GM23338 (cell line): Measurements from ENCODE around the gene KIAA1549. TPM values are rescaled to one million over a fixed set of nuclear protein-coding genes. Genes with fewer than 3 reads are reported as not detected.

Experiments used
- ATAC-seq: fragments of 200-7000 bp; cut with Tn5 transposase; 3 replicates; pipeline ENCODE4 v1.9.1; 2020
- DNase-seq: peaks from one replicate; pipeline ENCODE4 v3.0.0-alpha.2; 2015; ENCODE audit warnings: low spot score
- H2AFZ ChIP-seq: fragments of 200-600 bp; sonication (generic); 2 replicates; pipeline ENCODE4 v1.8.0; 2016; ENCODE audit warnings: antibody characterized with exemption, mild to moderate bottlenecking, moderate library complexity
- H3F3A ChIP-seq: fragments of 200-600 bp; sonication (generic); replicated peaks from 2 replicates; pipeline ENCODE4 v1.8.0; 2017; ENCODE audit warnings: antibody characterized with exemption, mixed run types, low read depth
- H3K27ac ChIP-seq: fragments of 200-600 bp; sonication (generic); 2 replicates; pipeline ENCODE4 v1.6.1; 2016; ENCODE audit warnings: low read depth
- H3K27me3 ChIP-seq: fragments of 200-600 bp; sonication (generic); 2 replicates; pipeline ENCODE4 v1.8.0; 2016; ENCODE audit warnings: mild to moderate bottlenecking, mixed run types, moderate library complexity; ENCODE audit not compliant: insufficient read depth
- H3K36me3 ChIP-seq: fragments of 200-600 bp; sonication (generic); 2 replicates; pipeline ENCODE4 v1.8.0; 2016; ENCODE audit warnings: mild to moderate bottlenecking; ENCODE audit not compliant: insufficient read depth
- H3K4me1 ChIP-seq: fragments of 200-600 bp; sonication (generic); 2 replicates; pipeline ENCODE4 v1.8.0; 2016; ENCODE audit warnings: mild to moderate bottlenecking, moderate library complexity; ENCODE audit not compliant: insufficient read depth
- H3K4me2 ChIP-seq: fragments of 200-600 bp; sonication (generic); 2 replicates; pipeline ENCODE4 v1.7.1; 2017; ENCODE audit warnings: mixed run types
- H3K4me3 ChIP-seq: fragments of 200-600 bp; sonication (generic); 2 replicates; pipeline ENCODE4 v1.6.1; 2016; ENCODE audit warnings: mixed run types
- H3K79me2 ChIP-seq: fragments of 200-600 bp; sonication (generic); replicated peaks from 2 replicates; pipeline ENCODE4 v1.8.0; 2017; ENCODE audit warnings: mild to moderate bottlenecking; ENCODE audit not compliant: insufficient read depth
- H3K9me2 ChIP-seq: fragments of 200-600 bp; sonication (generic); 2 replicates; pipeline ENCODE4 v1.8.0; 2017; ENCODE audit not compliant: insufficient read depth
- H4K20me1 ChIP-seq: fragments of 200-600 bp; sonication (generic); replicated peaks from 2 replicates; pipeline ENCODE4 v1.8.0; 2017; ENCODE audit warnings: mild to moderate bottlenecking; ENCODE audit not compliant: insufficient read depth
- H3K27ac Mint-ChIP-seq: 2 replicates; pipeline ENCODE4 v1.8.0; 2020; ENCODE audit warnings: inconsistent platforms, mild to moderate bottlenecking, moderate library complexity, mixed read lengths
- H3K27me3 Mint-ChIP-seq: 3 replicates; pipeline ENCODE4 v1.8.0; 2022; ENCODE audit warnings: low read depth, mild to moderate bottlenecking, moderate library complexity, mixed read lengths, inconsistent platforms; ENCODE audit not compliant: insufficient read depth, poor library complexity
- H3K36me3 Mint-ChIP-seq: 3 replicates; pipeline ENCODE4 v1.8.0; 2021; ENCODE audit warnings: low read depth, mild to moderate bottlenecking, inconsistent platforms, moderate library complexity, mixed read lengths
- H3K4me1 Mint-ChIP-seq: 3 replicates; pipeline ENCODE4 v1.8.0; 2020; ENCODE audit warnings: mild to moderate bottlenecking, inconsistent platforms, mixed read lengths
- H3K4me3 Mint-ChIP-seq: 3 replicates; pipeline ENCODE4 v1.8.0; 2021; ENCODE audit warnings: moderate library complexity, mild to moderate bottlenecking, inconsistent platforms, mixed read lengths
- H3K9me3 Mint-ChIP-seq: 3 replicates; pipeline ENCODE4 v1.8.0; 2020; ENCODE audit warnings: moderate library complexity, mild to moderate bottlenecking, inconsistent platforms, mixed read lengths
- CREB1 ChIP-seq: fragments of 250-450 bp; sonication (Bioruptor Pico); IDR thresholded peaks from 2 replicates; pipeline ENCODE4 v1.5.0; 2020; ENCODE audit warnings: low read depth, mild to moderate bottlenecking, moderate library complexity
- CTCF ChIP-seq, 2 experiments: fragments of 200-600 bp in 1 of 2; sonication (generic) in 1 of 2; conservative IDR thresholded peaks; 2 replicates each; pipeline versions ENCODE4 v1.5.1 to v1.6.1; 2016 to 2017; ENCODE audit warnings: antibody characterized with exemption in 2 of 2, low read depth in 2 of 2, mild to moderate bottlenecking in 2 of 2, moderate library complexity in 1 of 2
- EZH2 ChIP-seq: fragments of 200-600 bp; sonication (generic); IDR thresholded peaks from one replicate; pipeline ENCODE4 v1.8.0; 2017; ENCODE audit warnings: antibody characterized with exemption, mild to moderate bottlenecking, low read depth; ENCODE audit not compliant: unreplicated experiment
- EZH2phosphoT487 ChIP-seq: fragments of 200-600 bp; sonication (generic); IDR thresholded peaks from one replicate; pipeline ENCODE4 v1.8.1; 2018; ENCODE audit warnings: antibody characterized with exemption; ENCODE audit not compliant: unreplicated experiment
- JUNB ChIP-seq: IDR thresholded peaks from one replicate; pipeline ENCODE4 v1.6.1; 2016; ENCODE audit warnings: antibody characterized with exemption; ENCODE audit not compliant: unreplicated experiment
- NANOG ChIP-seq: IDR thresholded peaks from 2 replicates; pipeline ENCODE4 v1.6.1; 2016; ENCODE audit warnings: antibody characterized with exemption, borderline replicate concordance
- POLR2AphosphoS5 ChIP-seq: IDR thresholded peaks from 2 replicates; pipeline ENCODE4 v1.6.1; 2016; ENCODE audit warnings: antibody characterized with exemption, low read depth
- REST ChIP-seq: IDR thresholded peaks from one replicate; pipeline ENCODE4 v1.6.1; 2018; ENCODE audit warnings: antibody characterized with exemption; ENCODE audit not compliant: unreplicated experiment
- STAT1 ChIP-seq: IDR thresholded peaks from one replicate; pipeline ENCODE4 v1.6.1; 2016; ENCODE audit warnings: antibody characterized with exemption; ENCODE audit not compliant: unreplicated experiment
- ZNF114 ChIP-seq: fragments of 250-450 bp; sonication (Bioruptor Pico); IDR thresholded peaks from 2 replicates; pipeline ENCODE4 v1.5.0; 2020; ENCODE audit warnings: mild to moderate bottlenecking, moderate library complexity
- ZNF331 ChIP-seq: fragments of 250-450 bp; sonication (Bioruptor Pico); IDR thresholded peaks from 2 replicates; pipeline ENCODE4 v1.5.0; 2020; ENCODE audit warnings: low read depth, mild to moderate bottlenecking, moderate library complexity
- polyA plus RNA-seq: library from polyadenylated mRNA; unstranded; fragments of >200 nt; fragmentation: Nextera tagmentation; extraction: Ambion mirVana; gene quantifications from 2 replicates; pipeline ENCODE4 v1.2.1, GENCODE V29; 2016
- total RNA-seq: library from RNA; depleted of rRNA; stranded (reverse); fragments of >200 nt; shearing (Covaris generic); gene quantifications from 2 replicates; pipeline ENCODE4 v1.2.3, GENCODE V29; 2014
- TF ChIP-seq, protein P1 (sequence below): fragments of 250-450 bp; sonication (Bioruptor Pico); IDR thresholded peaks from 2 replicates; pipeline ENCODE4 v1.5.0; 2020; ENCODE audit warnings: mild to moderate bottlenecking, moderate library complexity
- TF ChIP-seq, protein P2 (sequence below): IDR thresholded peaks from 2 replicates; pipeline ENCODE4 v1.6.1; 2016; ENCODE audit warnings: antibody characterized with exemption

KIAA1549 gene
- total and polyA plus RNA-seq, 2 experiments from 2014 or later = 3.6 to 13.5 TPM

DNA sequence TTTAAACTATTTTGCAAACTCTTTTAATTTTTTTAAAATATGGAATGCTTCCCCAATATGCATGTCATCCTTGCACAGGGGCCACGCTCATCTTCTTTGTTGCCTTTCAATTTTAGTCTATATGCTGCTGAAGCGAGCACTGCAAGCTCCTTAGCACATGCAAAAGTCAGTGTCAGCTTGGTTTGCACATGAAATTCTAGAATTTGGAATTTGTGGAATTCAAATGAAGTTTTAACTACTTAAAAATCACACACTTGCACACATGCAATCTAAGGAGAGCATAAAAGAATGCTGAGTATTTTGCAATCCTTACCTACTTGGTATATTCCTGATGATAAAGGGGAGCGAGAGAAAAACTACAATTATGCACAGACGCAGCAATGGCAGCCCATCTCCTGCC lies 104.9 kb downstream of the KIAA1549 start:
- H3K9me2 ChIP-seq = no peaks in the 10 kb centered on the region
- no peaks in the 10 kb centered on the region for H3K9me3 Mint-ChIP-seq

More for the DNA sequence above, 104.9 kb downstream of the KIAA1549 start:
- Histone ChIP-seq H2AFZ (no peak overlapping the region), H3K4me1 (no peaks in the 10 kb centered on the region), H3K27me3 (no peaks in the 10 kb centered on the region), H3K4me3 (no peak overlapping the region), H4K20me1 (no peaks in the 10 kb centered on the region), H3K79me2 (no peaks in the 10 kb centered on the region), H3K4me2 (no peak overlapping the region), H3K36me3 (no peaks in the 10 kb centered on the region), H3K27ac (no peak overlapping the region), H3F3A (no peaks in the 10 kb centered on the region)
- Mint-ChIP-seq H3K27ac (no peak overlapping the region), H3K27me3 (peaks cover 2% of the 10 kb centered on the region), H3K4me1 (peaks cover 3% of the 10 kb centered on the region; the same call in 2 of the 3 replicates), H3K4me3 (no peak overlapping the region), H3K36me3 (peaks cover 19% of the 10 kb centered on the region)
- no peak for ATAC-seq
- DNase-seq = no peak
- TF ChIP-seq POLR2AphosphoS5 (no peak), REST (no peak), EZH2phosphoT487 (no peak), ZNF331 (no peak), CTCF (conservative IDR thresholded peaks at IDR 0.05; ENCODE audit: low read depth in 2 of 2) (no peak), NANOG (no peak), JUNB (no peak), ZNF114 (CRISPR knock-in tag) (no peak), EZH2 (no peak), STAT1 (no peak), CREB1 (no peak)
- TF ChIP-seq, protein P1, sequence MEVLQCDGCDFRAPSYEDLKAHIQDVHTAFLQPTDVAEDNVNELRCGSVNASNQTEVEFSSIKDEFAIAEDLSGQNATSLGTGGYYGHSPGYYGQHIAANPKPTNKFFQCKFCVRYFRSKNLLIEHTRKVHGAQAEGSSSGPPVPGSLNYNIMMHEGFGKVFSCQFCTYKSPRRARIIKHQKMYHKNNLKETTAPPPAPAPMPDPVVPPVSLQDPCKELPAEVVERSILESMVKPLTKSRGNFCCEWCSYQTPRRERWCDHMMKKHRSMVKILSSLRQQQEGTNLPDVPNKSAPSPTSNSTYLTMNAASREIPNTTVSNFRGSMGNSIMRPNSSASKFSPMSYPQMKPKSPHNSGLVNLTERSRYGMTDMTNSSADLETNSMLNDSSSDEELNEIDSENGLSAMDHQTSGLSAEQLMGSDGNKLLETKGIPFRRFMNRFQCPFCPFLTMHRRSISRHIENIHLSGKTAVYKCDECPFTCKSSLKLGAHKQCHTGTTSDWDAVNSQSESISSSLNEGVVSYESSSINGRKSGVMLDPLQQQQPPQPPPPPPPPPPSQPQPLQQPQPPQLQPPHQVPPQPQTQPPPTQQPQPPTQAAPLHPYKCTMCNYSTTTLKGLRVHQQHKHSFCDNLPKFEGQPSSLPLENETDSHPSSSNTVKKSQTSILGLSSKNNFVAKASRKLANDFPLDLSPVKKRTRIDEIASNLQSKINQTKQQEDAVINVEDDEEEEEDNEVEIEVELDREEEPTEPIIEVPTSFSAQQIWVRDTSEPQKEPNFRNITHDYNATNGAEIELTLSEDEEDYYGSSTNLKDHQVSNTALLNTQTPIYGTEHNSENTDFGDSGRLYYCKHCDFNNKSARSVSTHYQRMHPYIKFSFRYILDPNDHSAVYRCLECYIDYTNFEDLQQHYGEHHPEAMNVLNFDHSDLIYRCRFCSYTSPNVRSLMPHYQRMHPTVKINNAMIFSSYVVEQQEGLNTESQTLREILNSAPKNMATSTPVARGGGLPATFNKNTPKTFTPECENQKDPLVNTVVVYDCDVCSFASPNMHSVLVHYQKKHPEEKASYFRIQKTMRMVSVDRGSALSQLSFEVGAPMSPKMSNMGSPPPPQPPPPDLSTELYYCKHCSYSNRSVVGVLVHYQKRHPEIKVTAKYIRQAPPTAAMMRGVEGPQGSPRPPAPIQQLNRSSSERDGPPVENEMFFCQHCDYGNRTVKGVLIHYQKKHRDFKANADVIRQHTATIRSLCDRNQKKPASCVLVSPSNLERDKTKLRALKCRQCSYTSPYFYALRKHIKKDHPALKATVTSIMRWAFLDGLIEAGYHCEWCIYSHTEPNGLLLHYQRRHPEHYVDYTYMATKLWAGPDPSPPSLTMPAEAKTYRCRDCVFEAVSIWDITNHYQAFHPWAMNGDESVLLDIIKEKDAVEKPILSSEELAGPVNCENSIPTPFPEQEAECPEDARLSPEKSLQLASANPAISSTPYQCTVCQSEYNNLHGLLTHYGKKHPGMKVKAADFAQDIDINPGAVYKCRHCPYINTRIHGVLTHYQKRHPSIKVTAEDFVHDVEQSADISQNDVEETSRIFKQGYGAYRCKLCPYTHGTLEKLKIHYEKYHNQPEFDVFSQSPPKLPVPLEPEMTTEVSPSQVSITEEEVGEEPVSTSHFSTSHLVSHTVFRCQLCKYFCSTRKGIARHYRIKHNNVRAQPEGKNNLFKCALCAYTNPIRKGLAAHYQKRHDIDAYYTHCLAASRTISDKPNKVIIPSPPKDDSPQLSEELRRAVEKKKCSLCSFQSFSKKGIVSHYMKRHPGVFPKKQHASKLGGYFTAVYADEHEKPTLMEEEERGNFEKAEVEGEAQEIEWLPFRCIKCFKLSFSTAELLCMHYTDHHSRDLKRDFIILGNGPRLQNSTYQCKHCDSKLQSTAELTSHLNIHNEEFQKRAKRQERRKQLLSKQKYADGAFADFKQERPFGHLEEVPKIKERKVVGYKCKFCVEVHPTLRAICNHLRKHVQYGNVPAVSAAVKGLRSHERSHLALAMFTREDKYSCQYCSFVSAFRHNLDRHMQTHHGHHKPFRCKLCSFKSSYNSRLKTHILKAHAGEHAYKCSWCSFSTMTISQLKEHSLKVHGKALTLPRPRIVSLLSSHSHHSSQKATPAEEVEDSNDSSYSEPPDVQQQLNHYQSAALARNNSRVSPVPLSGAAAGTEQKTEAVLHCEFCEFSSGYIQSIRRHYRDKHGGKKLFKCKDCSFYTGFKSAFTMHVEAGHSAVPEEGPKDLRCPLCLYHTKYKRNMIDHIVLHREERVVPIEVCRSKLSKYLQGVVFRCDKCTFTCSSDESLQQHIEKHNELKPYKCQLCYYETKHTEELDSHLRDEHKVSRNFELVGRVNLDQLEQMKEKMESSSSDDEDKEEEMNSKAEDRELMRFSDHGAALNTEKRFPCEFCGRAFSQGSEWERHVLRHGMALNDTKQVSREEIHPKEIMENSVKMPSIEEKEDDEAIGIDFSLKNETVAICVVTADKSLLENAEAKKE (CRISPR knock-in tag) = no peak
- TF ChIP-seq, protein P2, sequence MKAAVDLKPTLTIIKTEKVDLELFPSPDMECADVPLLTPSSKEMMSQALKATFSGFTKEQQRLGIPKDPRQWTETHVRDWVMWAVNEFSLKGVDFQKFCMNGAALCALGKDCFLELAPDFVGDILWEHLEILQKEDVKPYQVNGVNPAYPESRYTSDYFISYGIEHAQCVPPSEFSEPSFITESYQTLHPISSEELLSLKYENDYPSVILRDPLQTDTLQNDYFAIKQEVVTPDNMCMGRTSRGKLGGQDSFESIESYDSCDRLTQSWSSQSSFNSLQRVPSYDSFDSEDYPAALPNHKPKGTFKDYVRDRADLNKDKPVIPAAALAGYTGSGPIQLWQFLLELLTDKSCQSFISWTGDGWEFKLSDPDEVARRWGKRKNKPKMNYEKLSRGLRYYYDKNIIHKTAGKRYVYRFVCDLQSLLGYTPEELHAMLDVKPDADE = no peak
